Testis (tissue), 2 donors: ENCODE results near the gene VAV2.

Source experiments
- POLR2A ChIP-seq: fragments of 450-650 bp; IDR thresholded peaks from one replicate; pipeline ENCODE4 v1.6.1; 2017; ENCODE audit warnings: antibody characterized with exemption, mild to moderate bottlenecking, moderate library complexity
- TF ChIP-seq, protein P1 (sequence below), 3 experiments: fragments of 450-650 bp in 2 of 3; fragments of 200-600 bp in 1 of 3; sonication (generic) in 1 of 3; IDR thresholded peaks; one replicate each; pipeline ENCODE4 v1.5.1; 2016 to 2019; ENCODE audit warnings: antibody characterized with exemption in 3 of 3, mild to moderate bottlenecking in 2 of 3, moderate library complexity in 1 of 3

DNA sequence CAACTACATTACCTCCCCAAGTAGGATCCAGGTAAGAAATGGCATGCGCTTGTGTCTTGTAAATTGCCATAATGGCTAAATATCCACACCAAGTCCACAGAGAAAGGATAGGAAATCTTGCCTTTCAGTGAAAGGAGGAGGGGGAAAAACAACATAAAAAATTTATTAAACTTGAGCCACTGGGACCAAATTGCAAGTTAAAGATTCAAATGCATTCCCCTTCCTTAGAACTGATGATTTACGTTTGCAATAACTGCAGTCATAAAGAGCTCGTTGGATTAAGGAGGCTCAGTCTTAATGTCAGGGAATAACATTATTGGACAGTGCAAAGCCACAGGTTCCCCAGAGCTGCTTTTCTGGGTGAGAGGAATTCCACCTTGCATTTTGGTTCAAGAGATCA lies 161.4 kb downstream of the VAV2 start:
- no peak for TF ChIP-seq POLR2A
- TF ChIP-seq, protein P1, sequence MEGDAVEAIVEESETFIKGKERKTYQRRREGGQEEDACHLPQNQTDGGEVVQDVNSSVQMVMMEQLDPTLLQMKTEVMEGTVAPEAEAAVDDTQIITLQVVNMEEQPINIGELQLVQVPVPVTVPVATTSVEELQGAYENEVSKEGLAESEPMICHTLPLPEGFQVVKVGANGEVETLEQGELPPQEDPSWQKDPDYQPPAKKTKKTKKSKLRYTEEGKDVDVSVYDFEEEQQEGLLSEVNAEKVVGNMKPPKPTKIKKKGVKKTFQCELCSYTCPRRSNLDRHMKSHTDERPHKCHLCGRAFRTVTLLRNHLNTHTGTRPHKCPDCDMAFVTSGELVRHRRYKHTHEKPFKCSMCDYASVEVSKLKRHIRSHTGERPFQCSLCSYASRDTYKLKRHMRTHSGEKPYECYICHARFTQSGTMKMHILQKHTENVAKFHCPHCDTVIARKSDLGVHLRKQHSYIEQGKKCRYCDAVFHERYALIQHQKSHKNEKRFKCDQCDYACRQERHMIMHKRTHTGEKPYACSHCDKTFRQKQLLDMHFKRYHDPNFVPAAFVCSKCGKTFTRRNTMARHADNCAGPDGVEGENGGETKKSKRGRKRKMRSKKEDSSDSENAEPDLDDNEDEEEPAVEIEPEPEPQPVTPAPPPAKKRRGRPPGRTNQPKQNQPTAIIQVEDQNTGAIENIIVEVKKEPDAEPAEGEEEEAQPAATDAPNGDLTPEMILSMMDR (IDR thresholded peaks at IDR 0.05): no peak
